Measurements from ENCODE around the gene CABYR. TPM values are rescaled to one million over a fixed set of nuclear protein-coding genes. Genes with fewer than 3 reads are reported as not detected.

Gene CABYR
- total RNA-seq, 2 donors from 2014 or later: 2.2 to 2.3 TPM

GRCh38 chr18:24153397-24153796 lies 14.5 kb downstream of the CABYR start:
- Mint-ChIP-seq H3K27me3 (peaks cover 0 to 3% of the 10 kb centered on the region in 2 donors), H3K9me3 (no peaks in the 10 kb centered on the region), H3K4me3 (no peak overlapping the region), H3K36me3 (no peaks in the 10 kb centered on the region), H3K27ac (no peak overlapping the region), H3K4me1 (ENCODE audit: low read depth in 2 of 2) (no peaks in the 10 kb centered on the region)
- ATAC-seq (no peak), DNase-seq (ENCODE audit: low spot score) (no peak)

GRCh38 chr18:24157855-24158254 lies 19.0 kb downstream of the CABYR start:
- H3K27me3 Mint-ChIP-seq: no peaks in the 10 kb centered on the region
- ATAC-seq (no peak), DNase-seq (ENCODE audit: low spot score) (no peak)
- no peak overlapping the region for H3K4me3 Mint-ChIP-seq
- no peaks in the 10 kb centered on the region for H3K4me1 Mint-ChIP-seq (ENCODE audit: low read depth in 2 of 2)
- no peak overlapping the region for H3K27ac Mint-ChIP-seq
- H3K9me3 Mint-ChIP-seq: no peaks in the 10 kb centered on the region
- H3K36me3 Mint-ChIP-seq: no peaks in the 10 kb centered on the region

GRCh38 chr18:24160086-24160485 lies 21.2 kb downstream of the CABYR start:
- no peak overlapping the region for H3K27ac Mint-ChIP-seq
- H3K4me1 Mint-ChIP-seq (ENCODE audit: low read depth in 2 of 2): no peaks in the 10 kb centered on the region
- no peaks in the 10 kb centered on the region for H3K36me3 Mint-ChIP-seq
- H3K9me3 Mint-ChIP-seq: no peaks in the 10 kb centered on the region
- no peak overlapping the region for H3K4me3 Mint-ChIP-seq
- DNase-seq (ENCODE audit: low spot score) (no peak), ATAC-seq (no peak)
- peaks cover 0 to 3% of the 10 kb centered on the region in 2 donors for H3K27me3 Mint-ChIP-seq

GRCh38 chr18:24161304-24161703 lies 22.4 kb downstream of the CABYR start:
- no peaks in the 10 kb centered on the region for H3K4me1 Mint-ChIP-seq (ENCODE audit: low read depth in 2 of 2)
- no peaks in the 10 kb centered on the region for H3K36me3 Mint-ChIP-seq
- H3K27me3 Mint-ChIP-seq: peaks cover 2 to 3% of the 10 kb centered on the region in 2 donors
- H3K27ac Mint-ChIP-seq: no peak overlapping the region
- no peaks in the 10 kb centered on the region for H3K9me3 Mint-ChIP-seq
- ATAC-seq (no peak), DNase-seq (ENCODE audit: low spot score) (no peak)
- no peak overlapping the region for H3K4me3 Mint-ChIP-seq

GRCh38 chr18:24168496-24168895 lies 29.6 kb downstream of the CABYR start:
- Mint-ChIP-seq H3K27ac (no peak overlapping the region), H3K4me1 (ENCODE audit: low read depth in 2 of 2) (no peaks in the 10 kb centered on the region), H3K27me3 (peaks cover 10 to 13% of the 10 kb centered on the region in 2 donors), H3K36me3 (no peaks in the 10 kb centered on the region), H3K9me3 (no peaks in the 10 kb centered on the region), H3K4me3 (no peak overlapping the region)
- no peak for DNase-seq (ENCODE audit: low spot score)
- ATAC-seq: no peak

- Mint-ChIP-seq H3K9me3 (no peaks in the 10 kb centered on the region), H3K36me3 (no peaks in the 10 kb centered on the region), H3K4me1 (ENCODE audit: low read depth in 2 of 2) (peaks cover 0 to 4% of the 10 kb centered on the region in 2 donors), H3K4me3 (no peak overlapping the region), H3K27me3 (peaks cover 10 to 13% of the 10 kb centered on the region in 2 donors), H3K27ac (no peak overlapping the region)
- ATAC-seq: no peak
- no peak for DNase-seq (ENCODE audit: low spot score)
Measured at GRCh38 chr18:24170360-24170759, 31.5 kb downstream of the CABYR start.

- DNase-seq (ENCODE audit: low spot score) (no peak), ATAC-seq (peak; percentile 68 to 72)
- no peak overlapping the region for H3K27ac Mint-ChIP-seq
- no peak overlapping the region for H3K4me3 Mint-ChIP-seq
- no peaks in the 10 kb centered on the region for H3K36me3 Mint-ChIP-seq
- no peaks in the 10 kb centered on the region for H3K9me3 Mint-ChIP-seq
- peaks cover 0 to 4% of the 10 kb centered on the region in 2 donors for H3K4me1 Mint-ChIP-seq (ENCODE audit: low read depth in 2 of 2)
- H3K27me3 Mint-ChIP-seq: peaks cover 8 to 12% of the 10 kb centered on the region in 2 donors
Measured at GRCh38 chr18:24173997-24174396, 35.1 kb downstream of the CABYR start.

- ATAC-seq (no peak), DNase-seq (ENCODE audit: low spot score) (no peak)
- no peaks in the 10 kb centered on the region for H3K9me3 Mint-ChIP-seq
- H3K4me3 Mint-ChIP-seq: no peak overlapping the region
- no peak overlapping the region for H3K27ac Mint-ChIP-seq
- H3K27me3 Mint-ChIP-seq: peaks cover 5 to 12% of the 10 kb centered on the region in 2 donors
- no peaks in the 10 kb centered on the region for H3K36me3 Mint-ChIP-seq
- H3K4me1 Mint-ChIP-seq (ENCODE audit: low read depth in 2 of 2): peaks cover 0 to 4% of the 10 kb centered on the region in 2 donors
Measured at GRCh38 chr18:24176727-24177416, 38.0 kb downstream of the CABYR start.

- no peaks in the 10 kb centered on the region for H3K9me3 Mint-ChIP-seq
- peaks cover 5 to 11% of the 10 kb centered on the region in 2 donors for H3K27me3 Mint-ChIP-seq
- H3K36me3 Mint-ChIP-seq: no peaks in the 10 kb centered on the region
- DNase-seq (ENCODE audit: low spot score) (no peak), ATAC-seq (no peak)
- H3K4me3 Mint-ChIP-seq: no peak overlapping the region
- H3K4me1 Mint-ChIP-seq (ENCODE audit: low read depth in 2 of 2): peaks cover 0 to 4% of the 10 kb centered on the region in 2 donors
- H3K27ac Mint-ChIP-seq: no peak overlapping the region
Measured at GRCh38 chr18:24177499-24178133, 38.8 kb downstream of the CABYR start.

- no peaks in the 10 kb centered on the region for H3K9me3 Mint-ChIP-seq
- H3K4me3 Mint-ChIP-seq: no peak overlapping the region
- peaks cover 4 to 16% of the 10 kb centered on the region in 2 donors for H3K27me3 Mint-ChIP-seq
- DNase-seq (ENCODE audit: low spot score) (no peak), ATAC-seq (no peak)
- H3K36me3 Mint-ChIP-seq: no peaks in the 10 kb centered on the region
- H3K27ac Mint-ChIP-seq: no peak overlapping the region
- no peaks in the 10 kb centered on the region for H3K4me1 Mint-ChIP-seq (ENCODE audit: low read depth in 2 of 2)
Measured at GRCh38 chr18:24180048-24180447, 41.2 kb downstream of the CABYR start.

GRCh38 chr18:24181806-24182205 lies 42.9 kb downstream of the CABYR start:
- H3K4me3 Mint-ChIP-seq: no peak overlapping the region
- DNase-seq (ENCODE audit: low spot score): no peak
- no peak for ATAC-seq
- peaks cover 4 to 17% of the 10 kb centered on the region in 2 donors for H3K27me3 Mint-ChIP-seq
- no peaks in the 10 kb centered on the region for H3K36me3 Mint-ChIP-seq
- no peaks in the 10 kb centered on the region for H3K9me3 Mint-ChIP-seq
- no peaks in the 10 kb centered on the region for H3K4me1 Mint-ChIP-seq (ENCODE audit: low read depth in 2 of 2)
- no peak overlapping the region for H3K27ac Mint-ChIP-seq

GRCh38 chr18:24185805-24186204 lies 46.9 kb downstream of the CABYR start:
- no peak overlapping the region for H3K27ac Mint-ChIP-seq
- no peak for DNase-seq (ENCODE audit: low spot score)
- no peak overlapping the region for H3K4me3 Mint-ChIP-seq
- no peaks in the 10 kb centered on the region for H3K9me3 Mint-ChIP-seq
- no peaks in the 10 kb centered on the region for H3K4me1 Mint-ChIP-seq (ENCODE audit: low read depth in 2 of 2)
- H3K36me3 Mint-ChIP-seq: no peaks in the 10 kb centered on the region
- H3K27me3 Mint-ChIP-seq: peaks cover 22 to 23% of the 10 kb centered on the region in 2 donors
- ATAC-seq: no peak

GRCh38 chr18:24187049-24187448 lies 48.2 kb downstream of the CABYR start:
- Mint-ChIP-seq H3K9me3 (no peaks in the 10 kb centered on the region), H3K27ac (no peak overlapping the region), H3K4me3 (no peak overlapping the region), H3K4me1 (ENCODE audit: low read depth in 2 of 2) (no peaks in the 10 kb centered on the region), H3K36me3 (no peaks in the 10 kb centered on the region), H3K27me3 (peaks cover 25 to 26% of the 10 kb centered on the region in 2 donors)
- DNase-seq (ENCODE audit: low spot score) (no peak), ATAC-seq (no peak)

GRCh38 chr18:24187689-24188088 lies 48.8 kb downstream of the CABYR start:
- Mint-ChIP-seq H3K9me3 (no peaks in the 10 kb centered on the region), H3K4me3 (no peak overlapping the region), H3K36me3 (no peaks in the 10 kb centered on the region), H3K4me1 (ENCODE audit: low read depth in 2 of 2) (no peaks in the 10 kb centered on the region), H3K27ac (no peak overlapping the region), H3K27me3 (peaks cover 31 to 33% of the 10 kb centered on the region in 2 donors)
- DNase-seq (ENCODE audit: low spot score) (no peak), ATAC-seq (no peak)
